GM23248 (cell line): ENCODE data around the gene PRR30.

ENCODE experiments used
- EZH2 ChIP-seq: fragments of 200-600 bp; sonication (generic); IDR thresholded peaks from 2 replicates; pipeline ENCODE4 v1.6.1; 2018; ENCODE audit warnings: antibody characterized with exemption, mild to moderate bottlenecking; ENCODE audit not compliant: insufficient read depth, poor library complexity, severe bottlenecking
- EZH2phosphoT487 ChIP-seq: fragments of 200-600 bp; sonication (generic); IDR thresholded peaks from 2 replicates; pipeline ENCODE4 v1.6.1; 2018; ENCODE audit warnings: antibody characterized with exemption, moderate library complexity, mild to moderate bottlenecking, low read depth; ENCODE audit not compliant: insufficient read depth

- TF ChIP-seq EZH2: no peak
- TF ChIP-seq EZH2phosphoT487: no peak
These were observed 5.9 kb downstream of the PRR30 start for GRCh38 chr2:27133195-27133875.
